Keratinocyte (primary cell): ENCODE results near the gene RRAGC. TPM values are rescaled to one million over a fixed set of nuclear protein-coding genes. Genes with fewer than 3 reads are reported as not detected.

Experiments used
- DNase-seq: peaks from one replicate; pipeline ENCODE4 v3.0.0-alpha.2; 2011; ENCODE audit warnings: low read depth, missing footprints, low spot score
- FAIRE-seq: peaks from 2 replicates; lab custom pipeline; 2011; peaks lifted over from hg19 to GRCh38; lab: Jason Lieb, UNC
- H2AFZ ChIP-seq: 2 replicates; pipeline ENCODE4 v1.6.0; 2012; ENCODE audit warnings: low read length, control low read depth, inconsistent platforms; ENCODE audit not compliant: control insufficient read depth
- H3K27ac ChIP-seq: 2 replicates; pipeline ENCODE4 v1.5.1; 2011; ENCODE audit warnings: low read length; ENCODE audit not compliant: control insufficient read depth, insufficient read depth
- H3K27me3 ChIP-seq: 3 replicates; pipeline ENCODE4 v1.6.0; 2011; ENCODE audit warnings: low read length; ENCODE audit not compliant: control insufficient read depth, insufficient read depth; ENCODE audit errors: extremely low read depth
- H3K36me3 ChIP-seq, 2 experiments: 2 replicates in 1 of 2; 3 replicates in 1 of 2; pipeline ENCODE4 v1.5.1; 2011; ENCODE audit warnings: low read length in 2 of 2, mild to moderate bottlenecking in 1 of 2; ENCODE audit not compliant: control insufficient read depth in 2 of 2, insufficient read depth in 2 of 2; ENCODE audit errors: extremely low read depth in 1 of 2
- H3K4me1 ChIP-seq: 3 replicates; pipeline ENCODE4 v1.5.1; 2011; ENCODE audit warnings: low read length; ENCODE audit not compliant: control insufficient read depth, insufficient read depth; ENCODE audit errors: extremely low read depth
- H3K4me2 ChIP-seq: 3 replicates; pipeline ENCODE4 v1.6.0; 2011; ENCODE audit warnings: low read depth, low read length; ENCODE audit not compliant: control insufficient read depth, insufficient read depth; ENCODE audit errors: extremely low read depth
- H3K4me3 ChIP-seq, 3 experiments: fragments of 200-600 bp in 1 of 3; sonication (generic) in 1 of 3; 2 replicates in 2 of 3; 3 replicates in 1 of 3; pipeline ENCODE4 v1.5.1; 2011 to 2016; ENCODE audit warnings: low read length in 3 of 3, mild to moderate bottlenecking in 3 of 3, control low read depth in 2 of 3, inconsistent platforms in 1 of 3, low read depth in 1 of 3, mixed read lengths in 1 of 3, mixed run types in 1 of 3, moderate library complexity in 1 of 3; ENCODE audit not compliant: control insufficient read depth in 2 of 3, insufficient read depth in 2 of 3; ENCODE audit errors: extremely low read depth in 1 of 3
- H3K79me2 ChIP-seq: 2 replicates; pipeline ENCODE4 v1.6.0; 2012; ENCODE audit warnings: low read length; ENCODE audit not compliant: control insufficient read depth, insufficient read depth
- H3K9ac ChIP-seq: 3 replicates; pipeline ENCODE4 v1.6.0; 2011; ENCODE audit warnings: low read length; ENCODE audit not compliant: control insufficient read depth, insufficient read depth; ENCODE audit errors: extremely low read depth
- H3K9me1 ChIP-seq: 3 replicates; pipeline ENCODE4 v1.6.0; 2011; ENCODE audit warnings: low read length; ENCODE audit not compliant: control insufficient read depth, insufficient read depth; ENCODE audit errors: extremely low read depth
- H3K9me3 ChIP-seq: 2 replicates; pipeline ENCODE4 v1.5.1; 2012; ENCODE audit warnings: low read depth, low read length; ENCODE audit not compliant: control insufficient read depth
- H4K20me1 ChIP-seq: 3 replicates; pipeline ENCODE4 v1.6.0; 2011; ENCODE audit warnings: low read length; ENCODE audit not compliant: control insufficient read depth, insufficient read depth; ENCODE audit errors: extremely low read depth
- CTCF ChIP-seq, 3 experiments: IDR thresholded peaks in 1 of 3; conservative IDR thresholded peaks in 1 of 3; optimal IDR thresholded peaks in 1 of 3; 2 replicates in 2 of 3; 3 replicates in 1 of 3; pipeline versions ENCODE3 to v1.5.1; 2011; ENCODE audit warnings: low read length in 3 of 3, mild to moderate bottlenecking in 3 of 3, moderate library complexity in 2 of 3, control low read depth in 1 of 3, inconsistent platforms in 1 of 3; ENCODE audit not compliant: insufficient read depth in 2 of 3; ENCODE audit errors: extremely low read depth in 1 of 3
- EZH2 ChIP-seq: IDR thresholded peaks from one replicate; pipeline ENCODE4 v1.6.1; 2012; ENCODE audit warnings: inconsistent platforms, mild to moderate bottlenecking, low read length, moderate library complexity
- dilution Hi-C: fragments of 300-500 bp; cut with MboI; formaldehyde crosslinking; loops from one replicate; pipeline ENCODE4 v1.7.0; 2020; ENCODE audit warnings: low sequenced_read_pairs; ENCODE audit not compliant: extremely low pct_ligation_motif_present
- polyA plus RNA-seq, 5 experiments: library from polyadenylated mRNA; depleted of rRNA in 3 of 5; stranded (reverse) in 3 of 5; stranded (forward) in 1 of 5; unstranded in 1 of 5; fragments of >200 nt; gene quantifications; 1 replicate in 1 of 5; 2 replicates in 3 of 5; 3 replicates in 1 of 5; pipeline versions ENCODE4 v1.2.1 to v1.2.3, GENCODE V29; 2011 to 2012; ENCODE audit warnings: missing spikeins in 2 of 5, low read depth in 1 of 5, low replicate concordance in 1 of 5
- small RNA-seq, 3 experiments: library from RNA; depleted of rRNA; stranded (forward); fragments of <200 nt; gene quantifications; one replicate each; pipeline ENCODE3, GENCODE V24; 2012; ENCODE audit warnings: low read depth in 3 of 3, low replicate concordance in 1 of 3; ENCODE audit not compliant: insufficient read length in 3 of 3

The RRAGC gene
- polyA plus RNA-seq, 1 donor (not counting 4 experiments of a cell fraction or from before 2014, with no cell fraction given), result 37.8 TPM

GRCh38 chr1:38788341-38789336 is 70.9 kb downstream of the RRAGC start:
- peaks cover 20% of the 10 kb centered on the region for H3K27me3 ChIP-seq
- no peak overlapping the region for H2AFZ ChIP-seq
- no peaks in the 10 kb centered on the region for H3K9me1 ChIP-seq
- no peak overlapping the region for H3K4me3 ChIP-seq
- DNase-seq (no peak), FAIRE-seq (no peak)
- H3K79me2 ChIP-seq, result no peaks in the 10 kb centered on the region
- H3K4me1 ChIP-seq, result no peaks in the 10 kb centered on the region
- no peak overlapping the region for H3K4me2 ChIP-seq
- no peak for TF ChIP-seq EZH2
- no peak for TF ChIP-seq CTCF (optimal IDR thresholded peaks at IDR 0.05 in 1 of 3, IDR thresholded peaks at IDR 0.05 in 1 of 3, conservative IDR thresholded peaks at IDR 0.05 in 1 of 3; ENCODE audit: extremely low read depth in 1 of 3, insufficient read depth in 2 of 3, low read length in 3 of 3)
- H3K9ac ChIP-seq, result no peak overlapping the region
- dilution Hi-C loops, result no loop called here
- no peak overlapping the region for H3K27ac ChIP-seq
- no peaks in the 10 kb centered on the region for H4K20me1 ChIP-seq
- H3K36me3 ChIP-seq, result no peaks in the 10 kb centered on the region
- peaks cover 2% of the 10 kb centered on the region for H3K9me3 ChIP-seq

Small RNA genes within 50 kb of the gene (small RNA-seq; reads per million reads assigned to genes)
- gene GJA9-MYCBP, result 0 reads per million in 3 experiments

Other genes starting within 250 kb of the RRAGC start
- gene MYCBP, start 13.6 kb upstream of the RRAGC start, polyA plus RNA-seq, result 22.4 to 39.9 TPM (median 23.9 TPM) in 3 replicates
- gene GJA9, start 21.8 kb upstream of the RRAGC start, polyA plus RNA-seq, result 0.11 to 0.45 TPM (median 0.38 TPM) in 3 replicates
- gene RHBDL2, start 82.1 kb upstream of the RRAGC start, polyA plus RNA-seq, result 5.4 to 9.2 TPM (median 7.9 TPM) in 3 replicates
- gene AKIRIN1, start 131.5 kb upstream of the RRAGC start, polyA plus RNA-seq, result 68.4 to 111 TPM (median 82.3 TPM) in 3 replicates
- 709 to 977 TPM (median 742 TPM) in 3 replicates for gene NDUFS5, start 166.6 kb upstream of the RRAGC start, polyA plus RNA-seq